Mucosa of gallbladder (tissue), 1 donor: ENCODE results near the gene C2CD2. TPM values are rescaled to one million over a fixed set of nuclear protein-coding genes. Genes with fewer than 3 reads are reported as not detected.

Experiments used
- DNase-seq: peaks from one replicate; pipeline ENCODE4 v3.0.0-alpha.2; 2020; ENCODE audit warnings: low spot score
- total RNA-seq: library from RNA; stranded (reverse); gene quantifications from one replicate; pipeline ENCODE4 v1.2.1, GENCODE V29; 2021
- donor health status: DM: no; HTN: no; CAD: no.

Gene C2CD2
- total RNA-seq, 1 donor from 2014 or later, result 30.8 TPM

- no peak for DNase-seq
These were observed 107.8 kb downstream of the C2CD2 start for GRCh38 chr21:41846033-41846317.

DNA sequence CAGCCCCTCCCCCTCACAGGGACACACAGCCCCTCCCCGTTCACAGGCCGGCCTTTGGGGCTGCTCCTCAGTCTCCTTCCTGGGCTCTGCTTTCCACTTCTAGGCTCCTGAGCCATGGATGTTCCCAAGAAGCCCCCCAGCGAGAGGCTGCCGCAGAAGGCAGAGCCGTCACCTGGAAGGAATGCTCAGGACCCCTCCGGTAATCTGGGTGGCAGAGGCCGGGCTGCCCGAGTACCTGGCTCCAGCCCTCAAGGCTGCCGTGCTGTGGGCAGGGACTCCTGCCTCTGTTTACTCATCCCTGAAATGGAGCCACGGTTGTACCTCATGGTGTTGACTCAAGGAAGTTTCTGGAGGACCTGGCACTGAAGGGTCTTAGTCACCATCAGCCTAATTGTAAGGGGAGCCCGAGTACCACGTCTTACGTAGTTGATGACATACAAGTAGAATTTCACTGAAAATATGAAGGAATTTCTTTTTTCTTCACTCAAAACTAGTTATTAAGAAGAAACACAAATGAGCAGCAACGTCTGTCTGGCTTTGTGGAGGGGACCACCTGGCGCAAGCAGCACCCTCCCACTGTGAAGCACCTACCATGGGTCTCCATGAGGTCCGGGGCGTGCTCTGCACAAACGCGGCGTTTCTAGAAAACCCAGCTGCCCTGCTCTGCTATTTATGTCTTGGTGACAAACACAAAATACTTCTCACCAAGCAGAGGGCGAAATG, 108.3 kb downstream of the C2CD2 start:
- no peak for DNase-seq

- DNase-seq, result no peak
These were observed 110.2 kb downstream of the C2CD2 start for GRCh38 chr21:41843584-41843983.

DNA sequence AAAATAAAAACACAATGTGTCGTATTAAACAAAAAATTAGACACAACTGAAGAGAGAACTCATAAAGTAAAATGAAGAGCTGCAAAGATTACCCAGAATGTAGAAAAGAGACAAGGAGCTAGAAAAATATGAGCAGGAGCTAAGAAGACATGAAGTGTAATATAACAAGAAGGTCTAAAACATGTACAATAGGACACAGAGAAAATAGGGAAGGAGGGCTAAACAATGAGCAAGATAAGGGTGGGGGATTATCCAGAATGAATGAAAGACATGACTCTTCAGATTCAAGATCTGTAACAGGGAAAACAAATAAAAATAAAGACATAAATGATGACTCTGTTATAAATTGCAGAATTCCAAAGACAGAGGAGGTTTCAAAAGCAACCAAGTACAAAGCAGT, 112.9 kb downstream of the C2CD2 start:
- no peak for DNase-seq

DNA sequence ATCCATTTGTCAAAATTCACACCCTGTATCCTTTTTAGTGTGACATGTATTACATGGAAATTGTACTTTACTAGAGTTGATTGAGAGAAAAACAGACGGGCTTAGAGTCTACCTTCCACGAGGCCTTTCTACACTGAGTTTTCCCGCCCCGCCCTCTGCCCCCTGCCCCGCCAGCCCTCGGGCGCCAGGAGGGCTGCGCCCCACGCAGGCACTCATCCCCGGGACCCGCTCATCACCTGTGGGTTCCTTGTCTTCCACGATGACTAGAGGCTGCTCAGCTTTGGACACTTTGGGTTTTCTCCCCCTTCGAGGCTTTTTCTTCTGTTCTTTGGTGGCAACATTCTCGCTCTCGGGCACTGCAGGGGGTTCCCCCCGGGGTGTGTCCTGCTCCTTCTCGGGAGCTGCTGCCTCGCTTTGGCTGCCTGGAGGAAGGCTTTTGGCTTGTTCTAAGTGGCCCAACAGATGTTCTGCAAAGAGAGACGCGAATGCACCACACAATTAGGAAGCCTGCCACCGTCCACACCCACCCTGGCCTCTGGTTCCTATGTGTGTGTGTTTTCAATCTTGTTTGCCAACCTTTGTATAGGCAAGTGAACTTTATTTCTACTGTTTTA, 114.3 kb downstream of the C2CD2 start:
- no peak for DNase-seq

DNA sequence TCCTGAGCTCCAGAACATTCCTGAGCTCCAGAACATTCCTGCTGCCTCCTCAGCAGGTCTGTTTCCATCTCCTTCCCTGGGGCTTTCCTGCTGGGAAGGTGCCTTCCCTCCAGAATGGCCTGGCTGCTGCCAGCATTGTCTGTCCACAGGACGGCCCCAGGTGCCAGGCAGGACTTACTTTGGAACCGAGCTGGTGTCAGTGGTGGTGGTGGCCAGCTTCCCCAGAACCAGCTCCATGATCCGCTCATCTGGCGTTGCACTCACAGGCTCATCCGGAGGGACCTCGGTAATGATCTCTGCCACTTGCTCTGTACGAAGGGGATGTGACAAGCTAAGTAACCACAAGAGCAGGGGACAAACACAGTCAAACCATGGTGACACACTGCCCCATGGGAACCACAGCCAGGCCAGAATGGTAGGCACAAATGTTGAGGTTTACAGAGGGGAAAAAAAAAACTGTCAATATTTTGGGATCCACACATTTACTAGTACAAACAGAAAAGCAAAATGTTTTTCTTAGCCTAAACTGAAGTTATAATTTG, 116.0 kb downstream of the C2CD2 start:
- DNase-seq, result no peak

DNA sequence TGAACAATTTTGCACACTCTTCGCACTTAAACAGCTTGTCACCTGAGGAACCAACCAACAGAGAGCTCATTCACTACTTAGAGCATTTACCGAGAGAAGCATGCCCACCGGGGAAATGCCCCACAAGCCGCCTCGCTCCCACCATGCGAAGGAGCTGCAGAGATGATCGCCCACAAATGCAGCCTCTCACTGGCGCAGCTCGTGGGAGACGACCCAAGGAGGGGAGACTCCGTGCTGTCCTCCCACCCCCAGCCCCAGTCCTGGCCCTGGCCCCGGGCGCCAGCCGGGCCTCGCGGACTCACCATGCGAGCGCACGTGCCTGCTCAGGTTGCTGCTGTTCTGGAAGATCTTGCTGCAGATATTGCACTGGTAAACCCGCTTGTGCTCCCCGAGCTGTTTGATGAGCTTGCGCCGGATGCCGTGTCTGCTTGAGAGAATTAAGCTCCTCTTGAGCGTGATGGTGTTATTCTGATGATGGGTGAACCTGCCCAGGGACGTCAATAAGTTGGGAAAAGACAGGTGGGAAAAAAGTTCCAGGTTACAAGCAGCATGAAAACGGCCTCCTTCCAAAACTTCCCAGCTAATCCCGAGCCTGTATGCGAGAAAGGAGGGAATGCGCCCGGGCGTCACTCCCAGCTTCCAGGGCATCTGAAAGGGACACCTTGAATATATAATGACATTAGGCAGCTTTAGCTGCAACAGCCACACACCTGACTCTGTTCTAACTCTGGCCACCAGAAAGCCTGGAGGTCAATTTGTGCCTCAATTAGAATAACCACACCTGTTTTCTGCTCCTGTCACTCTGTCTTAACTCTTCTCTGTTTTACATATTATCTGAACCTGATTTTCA, 117.4 kb downstream of the C2CD2 start:
- DNase-seq, result no peak

- DNase-seq, result no peak
These were observed 118.1 kb downstream of the C2CD2 start for GRCh38 chr21:41835711-41836154.

Other genes starting within 250 kb of the C2CD2 start
- 56.6 TPM for gene RIPK4, start 187.0 kb downstream of the C2CD2 start, total RNA-seq
- gene PRDM15, start 74.7 kb downstream of the C2CD2 start, total RNA-seq, result 6.4 TPM
- gene ZBTB21, start 56.3 kb upstream of the C2CD2 start, total RNA-seq, result 22.8 TPM
- not detected for gene UMODL1, start 117.3 kb upstream of the C2CD2 start, total RNA-seq